BLaER1 treated with 17β-estradiol and CSF1 and Interleukin-3, amounts not matched to agents 10 nM and 100 nM (cell line): Measurements from ENCODE around the gene FGF2.
"Not testable (repeated sequence)": the region's sequence is repeated elsewhere in the genome, so short reads cannot be mapped to it uniquely, and the experiment has no call there.

ENCODE experiments used
- H3K27ac ChIP-seq, 11 experiments: shearing (Covaris generic); formaldehyde crosslinking; 2 replicates each; pipeline ENCODE4 v1.8.1; 2022
- H3K27me3 ChIP-seq, 11 experiments: shearing (Covaris generic); formaldehyde crosslinking; 2 replicates each; pipeline ENCODE4 v1.8.1; 2022
- H3K36me3 ChIP-seq, 11 experiments: shearing (Covaris generic); formaldehyde crosslinking; 2 replicates each; pipeline ENCODE4 v1.8.1; 2022
- H3K4me1 ChIP-seq, 10 experiments: shearing (Covaris generic); formaldehyde crosslinking; 2 replicates each; pipeline ENCODE4 v1.8.1; 2022
- H3K4me2 ChIP-seq, 11 experiments: shearing (Covaris generic); formaldehyde crosslinking; 2 replicates each; pipeline ENCODE4 v1.8.1; 2022
- H3K4me3 ChIP-seq, 10 experiments: shearing (Covaris generic); formaldehyde crosslinking; 2 replicates each; pipeline ENCODE4 v1.8.1; 2022
- H3K9ac ChIP-seq, 11 experiments: shearing (Covaris generic); formaldehyde crosslinking; 2 replicates each; pipeline ENCODE4 v1.8.1; 2022
- H3K9me3 ChIP-seq, 11 experiments: shearing (Covaris generic); formaldehyde crosslinking; replicated peaks in 1 of 11; 2 replicates each; pipeline ENCODE4 v1.8.1; 2022
- H4K20me1 ChIP-seq, 11 experiments: shearing (Covaris generic); formaldehyde crosslinking; 2 replicates each; pipeline ENCODE4 v1.8.1; 2022
- Cebpa-rat ChIP-seq, 11 experiments: shearing (Covaris generic); IDR thresholded peaks; 2 replicates each; pipeline ENCODE4 v1.8.1; 2022

Gene FGF2

GRCh38 chr4:122826553-122827257 is at the start of gene FGF2:
Gene FGF2, plus strand, starts transcription at chr4:122826831. Its CDS starts 344 bp downstream, at chr4:122827175.
- no peak within 1 kb of the TSS for H3K27ac ChIP-seq
- H3K36me3 ChIP-seq: no peaks in the 10 kb centered on the region
- no peak for TF ChIP-seq Cebpa-rat (IDR thresholded peaks at IDR 0.05)
- H3K4me3 ChIP-seq: peak within 1 kb of the TSS; percentile 50 to 71 (median 60)
- H3K4me1 ChIP-seq: peaks cover 5 to 19% (median 16%) of the 10 kb centered on the region in 10 experiments; a peak in 16 of 20 replicates
- peaks cover 74 to 97% (median 90%) of the 10 kb centered on the region in 11 experiments for H3K27me3 ChIP-seq
- H3K9ac ChIP-seq: peak within 1 kb of the TSS in 6 of 11 experiments; percentile 25 to 51 (median 37); a peak in 8 of 22 replicates
- H3K9me3 ChIP-seq: peaks cover 0 to 11% (median 0%) of the 10 kb centered on the region in 11 experiments; a peak in 6 of 22 replicates
- peaks cover 0 to 42% (median 19%) of the 10 kb centered on the region in 11 experiments; a peak in 17 of 22 replicates for H4K20me1 ChIP-seq
- peak within 1 kb of the TSS; percentile 87 to 99 (median 95) for H3K4me2 ChIP-seq

GRCh38 chr4:122776916-122777315 is 49.7 kb upstream of the FGF2 start:
- no peaks in the 10 kb centered on the region for H3K36me3 ChIP-seq
- no peaks in the 10 kb centered on the region for H4K20me1 ChIP-seq
- no peak overlapping the region for H3K4me2 ChIP-seq
- H3K27ac ChIP-seq: no peak overlapping the region
- H3K4me3 ChIP-seq: no peak overlapping the region
- no peak overlapping the region for H3K9ac ChIP-seq
- no peaks in the 10 kb centered on the region for H3K27me3 ChIP-seq
- peaks cover 0 to 7% (median 0%) of the 10 kb centered on the region in 10 experiments; a peak in 4 of 20 replicates for H3K4me1 ChIP-seq
- H3K9me3 ChIP-seq: peaks cover 0 to 5% (median 0%) of the 10 kb centered on the region in 11 experiments; a peak in 1 of 22 replicates
- TF ChIP-seq Cebpa-rat (IDR thresholded peaks at IDR 0.05): no peak

DNA sequence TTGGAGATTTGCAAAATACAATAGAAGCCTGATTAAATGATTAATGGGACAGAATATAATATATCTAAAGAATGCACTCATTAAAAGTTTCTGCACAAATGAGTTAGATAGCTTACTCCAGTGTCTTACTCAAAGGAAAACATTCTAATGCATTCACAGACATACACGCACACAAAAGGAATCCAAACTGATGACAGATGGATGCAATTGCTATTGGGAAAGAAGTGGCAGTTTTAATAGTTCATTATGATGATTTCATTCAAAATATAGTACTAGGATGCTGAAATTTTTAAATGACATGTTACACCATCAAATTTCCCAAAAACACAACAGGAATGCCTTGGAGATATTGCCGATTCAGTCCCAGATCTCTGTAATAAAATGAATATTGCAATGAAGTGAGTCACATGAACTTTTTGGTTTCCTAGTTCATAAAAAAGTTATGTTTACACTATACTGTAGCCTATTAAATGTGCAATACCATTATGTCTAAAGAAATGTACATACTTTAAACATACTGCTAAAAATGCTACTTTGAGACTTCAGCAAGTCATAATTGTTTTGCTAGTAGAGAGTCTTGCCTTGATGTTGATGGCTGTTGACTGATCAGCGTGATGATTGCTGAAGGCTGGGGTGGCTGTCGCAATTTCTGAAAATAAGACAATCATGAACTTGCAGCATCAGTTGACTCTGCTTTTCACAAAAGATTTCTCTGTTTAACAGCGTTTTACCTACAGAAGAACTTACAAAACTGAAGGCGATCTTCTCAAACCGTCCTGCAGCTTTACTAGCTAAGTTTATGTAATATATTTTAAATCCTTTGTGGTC is 48.6 kb upstream of the FGF2 start:
- Histone ChIP-seq H3K27ac (no peak overlapping the region), H3K27me3 (no peaks in the 10 kb centered on the region), H3K36me3 (no peaks in the 10 kb centered on the region), H3K9me3 (peaks cover 0 to 5% (median 0%) of the 10 kb centered on the region in 11 experiments; a peak in 1 of 22 replicates), H4K20me1 (no peaks in the 10 kb centered on the region), H3K4me2 (no peak overlapping the region), H3K4me3 (no peak overlapping the region), H3K4me1 (peaks cover 0 to 5% (median 0%) of the 10 kb centered on the region in 10 experiments; a peak in 1 of 20 replicates), H3K9ac (no peak overlapping the region)
- TF ChIP-seq Cebpa-rat (IDR thresholded peaks at IDR 0.05): no peak

DNA sequence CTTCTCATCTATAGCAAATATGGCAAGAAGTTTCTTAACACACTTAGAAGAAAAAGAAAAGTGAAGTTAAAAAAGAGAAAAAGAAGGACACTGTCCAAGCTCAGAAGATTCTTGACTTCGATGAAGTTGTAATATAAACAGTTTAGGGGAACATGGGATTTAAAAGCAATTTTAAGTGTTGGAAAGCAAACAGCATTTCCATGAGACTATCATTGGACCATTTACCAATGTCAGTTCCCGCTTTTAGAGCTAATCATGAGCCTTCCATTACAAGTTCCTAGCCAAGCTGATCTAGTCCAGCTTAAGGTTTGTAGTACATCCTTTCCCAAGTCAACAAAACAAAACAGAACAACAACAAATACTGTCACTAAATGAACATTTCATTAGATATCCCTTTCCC is 45.1 kb upstream of the FGF2 start:
- TF ChIP-seq Cebpa-rat (IDR thresholded peaks at IDR 0.05): no peak
- H3K27me3 ChIP-seq: no peaks in the 10 kb centered on the region
- H3K4me2 ChIP-seq: no peak overlapping the region
- peaks cover 0 to 5% (median 0%) of the 10 kb centered on the region in 11 experiments; a peak in 1 of 22 replicates for H3K9me3 ChIP-seq
- no peaks in the 10 kb centered on the region for H3K36me3 ChIP-seq
- H3K9ac ChIP-seq: no peak overlapping the region
- no peak overlapping the region for H3K27ac ChIP-seq
- H3K4me3 ChIP-seq: no peak overlapping the region
- H3K4me1 ChIP-seq: no peaks in the 10 kb centered on the region
- no peaks in the 10 kb centered on the region for H4K20me1 ChIP-seq

DNA sequence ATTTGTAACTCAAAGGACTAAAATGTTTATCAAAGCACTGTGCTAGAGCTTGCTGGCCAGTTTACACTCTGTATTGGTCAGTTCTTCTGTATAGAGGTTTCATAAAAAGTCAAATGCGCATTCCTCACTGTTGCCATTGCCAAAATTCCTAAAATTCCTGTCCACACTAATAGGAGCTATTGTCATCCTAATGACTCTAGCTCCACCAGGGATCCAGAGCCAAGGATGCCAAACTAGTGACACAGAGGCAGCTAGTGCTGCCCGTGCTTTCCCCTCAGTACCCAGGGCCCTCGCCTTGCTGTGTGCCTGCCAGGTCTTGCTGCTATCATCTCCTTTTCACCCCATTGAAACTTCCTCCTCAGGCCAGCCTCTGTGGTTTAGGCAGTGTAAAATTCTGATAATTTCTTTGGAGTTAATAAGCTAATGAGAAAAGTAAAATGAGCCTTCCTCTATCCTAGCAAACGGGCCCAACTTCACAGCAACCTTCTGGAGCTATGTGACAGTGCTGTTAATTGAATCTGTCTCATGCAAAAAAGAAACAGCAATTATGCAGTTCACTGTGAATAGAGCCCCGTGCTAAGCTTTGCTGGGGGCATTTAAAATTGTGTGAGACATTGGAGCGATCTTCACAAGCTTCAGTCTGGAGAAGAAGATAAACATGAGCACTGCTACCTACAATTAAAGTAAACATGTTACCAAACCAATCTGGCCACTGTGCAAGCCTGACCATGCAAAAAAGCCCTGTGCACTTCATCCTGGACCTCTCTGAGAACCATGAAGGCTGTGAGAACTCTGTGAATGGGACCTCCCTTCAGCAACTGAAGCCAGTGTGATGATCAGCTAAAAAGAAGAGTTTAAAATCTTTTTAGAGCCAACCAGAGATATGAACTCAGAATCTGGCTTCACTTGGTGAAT is 43.1 kb upstream of the FGF2 start:
- H3K4me3 ChIP-seq: no peak overlapping the region

GRCh38 chr4:122784261-122784660 is 42.4 kb upstream of the FGF2 start:
- Histone ChIP-seq H3K4me3 (no peak overlapping the region), H3K27ac (no peak overlapping the region), H3K27me3 (no peaks in the 10 kb centered on the region), H4K20me1 (no peaks in the 10 kb centered on the region), H3K9ac (no peak overlapping the region), H3K4me1 (no peaks in the 10 kb centered on the region), H3K9me3 (peaks cover 0 to 5% (median 0%) of the 10 kb centered on the region in 11 experiments; a peak in 1 of 22 replicates), H3K4me2 (no peak overlapping the region), H3K36me3 (no peaks in the 10 kb centered on the region)
- no peak for TF ChIP-seq Cebpa-rat (IDR thresholded peaks at IDR 0.05)

More for the DNA sequence above, 43.1 kb upstream of the FGF2 start:
- Histone ChIP-seq H4K20me1 (no peaks in the 10 kb centered on the region), H3K4me1 (no peaks in the 10 kb centered on the region), H3K27me3 (no peaks in the 10 kb centered on the region), H3K9me3 (peaks cover 0 to 5% (median 0%) of the 10 kb centered on the region in 11 experiments; a peak in 1 of 22 replicates), H3K36me3 (no peaks in the 10 kb centered on the region), H3K9ac (no peak overlapping the region), H3K27ac (no peak overlapping the region), H3K4me2 (no peak overlapping the region)
- no peak for TF ChIP-seq Cebpa-rat (IDR thresholded peaks at IDR 0.05)

GRCh38 chr4:122785099-122785498 is 41.5 kb upstream of the FGF2 start:
- no peaks in the 10 kb centered on the region for H3K36me3 ChIP-seq
- H3K27ac ChIP-seq: no peak overlapping the region
- no peak overlapping the region for H3K9ac ChIP-seq
- no peaks in the 10 kb centered on the region for H3K27me3 ChIP-seq
- no peaks in the 10 kb centered on the region for H4K20me1 ChIP-seq
- H3K9me3 ChIP-seq: no peaks in the 10 kb centered on the region
- no peak overlapping the region for H3K4me2 ChIP-seq
- no peak for TF ChIP-seq Cebpa-rat (IDR thresholded peaks at IDR 0.05)
- no peak overlapping the region for H3K4me3 ChIP-seq
- no peaks in the 10 kb centered on the region for H3K4me1 ChIP-seq

- not testable (repeated sequence) for H3K9me3 ChIP-seq, H3K27ac ChIP-seq, H3K36me3 ChIP-seq
These were observed 40.3 kb upstream of the FGF2 start for GRCh38 chr4:122786296-122786695.

GRCh38 chr4:122786920-122787319 is 39.7 kb upstream of the FGF2 start:
- H3K27me3 ChIP-seq, H3K4me2 ChIP-seq, H3K36me3 ChIP-seq, H4K20me1 ChIP-seq, H3K9ac ChIP-seq, H3K9me3 ChIP-seq, H3K4me1 ChIP-seq, H3K4me3 ChIP-seq, H3K27ac ChIP-seq: not testable (repeated sequence)

More at GRCh38 chr4:122786296-122786695, 40.3 kb upstream of the FGF2 start:
- H3K4me2 ChIP-seq, H3K27me3 ChIP-seq, H3K4me3 ChIP-seq, H3K4me1 ChIP-seq, H4K20me1 ChIP-seq, H3K9ac ChIP-seq: not testable (repeated sequence)
